Immature natural killer cell (primary cell): Measurements from ENCODE around the gene FADS3. TPM values are rescaled to one million over a fixed set of nuclear protein-coding genes. Genes with fewer than 3 reads are reported as not detected.

Experiments used
- DNase-seq, 3 donors: peaks; one replicate each; pipeline ENCODE4 v3.0.0; 2022; ENCODE audit warnings: mixed read lengths in 1 of 3
- H3K27ac Mint-ChIP-seq, 6 donors: one replicate each; pipeline ENCODE4 v1.8.0; 2020; ENCODE audit warnings: mixed read lengths in 6 of 6, mild to moderate bottlenecking in 5 of 6, inconsistent platforms in 4 of 6, moderate library complexity in 3 of 6
- H3K27me3 Mint-ChIP-seq, 3 donors: one replicate each; pipeline ENCODE4 v1.8.0; 2020 to 2021; ENCODE audit warnings: low read depth in 3 of 3, mild to moderate bottlenecking in 3 of 3, mixed read lengths in 3 of 3, moderate library complexity in 3 of 3, inconsistent platforms in 1 of 3
- H3K36me3 Mint-ChIP-seq, 3 donors: one replicate each; pipeline ENCODE4 v1.8.0; 2020; ENCODE audit warnings: mixed read lengths in 3 of 3, inconsistent platforms in 2 of 3, mild to moderate bottlenecking in 2 of 3
- H3K4me1 Mint-ChIP-seq, 2 donors: one replicate each; pipeline ENCODE4 v1.8.0; 2020; ENCODE audit warnings: inconsistent platforms in 2 of 2, mild to moderate bottlenecking in 2 of 2, mixed read lengths in 2 of 2, moderate library complexity in 1 of 2
- H3K4me3 Mint-ChIP-seq, 5 donors: one replicate each; pipeline ENCODE4 v1.8.0; 2020; ENCODE audit warnings: mild to moderate bottlenecking in 5 of 5, mixed read lengths in 5 of 5, inconsistent platforms in 3 of 5, moderate library complexity in 3 of 5
- H3K9me3 Mint-ChIP-seq, 6 donors: one replicate each; pipeline ENCODE4 v1.8.0; 2020; ENCODE audit warnings: mild to moderate bottlenecking in 6 of 6, mixed read lengths in 6 of 6, inconsistent platforms in 4 of 6, moderate library complexity in 3 of 6
- polyA plus RNA-seq, 3 donors: library from polyadenylated mRNA; unstranded; fragments of 300-500 nt; fragmentation: Illumina TruSeq; gene quantifications; one replicate each; pipeline ENCODE4 v1.2.3, GENCODE V29; 2021

FADS3 gene
- polyA plus RNA-seq, 3 donors from 2014 or later = 3.2 to 6.2 (median 3.9) TPM

DNA sequence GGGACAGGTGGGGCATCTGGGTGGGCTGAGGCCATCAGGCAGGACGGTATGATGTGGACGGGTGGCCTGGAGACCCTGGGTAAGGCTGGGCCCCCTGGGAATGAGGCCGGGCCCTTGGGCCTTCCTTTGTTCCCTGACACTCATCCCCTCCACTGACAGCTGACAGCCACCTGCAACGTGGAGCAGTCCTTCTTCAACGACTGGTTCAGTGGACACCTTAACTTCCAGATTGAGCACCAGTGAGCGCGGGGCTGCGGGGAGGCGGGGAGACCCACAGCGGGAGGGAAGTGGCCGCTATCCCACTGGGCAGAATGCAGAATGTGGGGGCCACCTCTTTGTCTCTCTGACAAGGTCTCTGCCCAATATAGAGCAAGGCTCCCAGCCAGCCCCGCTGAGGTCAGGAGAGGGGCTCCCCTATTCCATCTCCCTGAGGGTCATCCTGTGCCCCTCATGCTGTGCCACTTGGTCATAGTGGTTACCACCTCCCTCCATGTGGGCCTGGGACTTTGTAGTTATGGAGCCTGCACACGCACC, 27.7 kb downstream of the FADS3 start:
- DNase-seq = no peak
- H3K4me1 Mint-ChIP-seq = no peaks in the 10 kb centered on the region
- H3K27me3 Mint-ChIP-seq = no peaks in the 10 kb centered on the region
- H3K4me3 Mint-ChIP-seq = no peak overlapping the region
- H3K27ac Mint-ChIP-seq = no peak overlapping the region
- no peaks in the 10 kb centered on the region for H3K9me3 Mint-ChIP-seq
- peaks cover 3 to 17% (median 7%) of the 10 kb centered on the region in 3 donors for H3K36me3 Mint-ChIP-seq

- Mint-ChIP-seq H3K36me3 (peaks cover 3 to 17% (median 7%) of the 10 kb centered on the region in 3 donors), H3K4me3 (no peak overlapping the region), H3K27me3 (no peaks in the 10 kb centered on the region), H3K9me3 (no peaks in the 10 kb centered on the region), H3K4me1 (no peaks in the 10 kb centered on the region), H3K27ac (no peak overlapping the region)
- no peak for DNase-seq
These were observed 28.4 kb downstream of the FADS3 start for GRCh38 chr11:61862714-61863547.

DNA sequence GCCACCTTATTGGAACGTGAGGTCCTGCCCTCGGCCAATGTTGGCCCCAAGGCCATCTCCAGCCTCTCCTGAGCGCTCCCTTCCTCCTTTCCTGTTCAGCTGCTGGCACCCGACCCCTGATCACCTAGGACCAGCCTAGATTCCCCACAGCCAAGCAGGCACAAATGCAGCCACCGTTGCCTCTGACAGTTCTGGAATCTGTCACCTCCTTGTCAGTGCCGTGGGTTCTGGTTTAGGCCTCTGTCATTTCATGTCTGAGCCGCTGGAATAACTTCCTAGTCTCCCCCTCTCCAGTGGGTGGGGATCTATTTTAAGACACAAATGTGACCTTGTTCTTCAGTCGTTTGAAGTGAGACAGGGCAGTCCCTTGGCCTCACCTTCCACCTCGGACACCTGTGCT, 29.7 kb downstream of the FADS3 start:
- DNase-seq = no peak
- Mint-ChIP-seq H3K4me3 (no peak overlapping the region), H3K27me3 (no peaks in the 10 kb centered on the region), H3K9me3 (no peaks in the 10 kb centered on the region), H3K36me3 (peaks cover 3 to 17% (median 7%) of the 10 kb centered on the region in 3 donors), H3K27ac (peak overlapping the region in 1 of 6 donors; percentile 59), H3K4me1 (no peaks in the 10 kb centered on the region)

- peak overlapping the region in 1 of 6 donors; percentile 10 for H3K27ac Mint-ChIP-seq
- no peaks in the 10 kb centered on the region for H3K9me3 Mint-ChIP-seq
- DNase-seq = no peak
- no peak overlapping the region for H3K4me3 Mint-ChIP-seq
- peaks cover 3 to 13% (median 7%) of the 10 kb centered on the region in 3 donors for H3K36me3 Mint-ChIP-seq
- H3K4me1 Mint-ChIP-seq = no peaks in the 10 kb centered on the region
- no peaks in the 10 kb centered on the region for H3K27me3 Mint-ChIP-seq
These were observed 31.1 kb downstream of the FADS3 start for GRCh38 chr11:61860054-61860903.

- H3K27ac Mint-ChIP-seq = peak overlapping the region in 1 of 6 donors; percentile 49
- peaks cover 0 to 1% of the 10 kb centered on the region in 2 donors for H3K4me1 Mint-ChIP-seq
- DNase-seq = no peak
- H3K4me3 Mint-ChIP-seq = no peak overlapping the region
- peaks cover 3 to 23% (median 11%) of the 10 kb centered on the region in 3 donors for H3K36me3 Mint-ChIP-seq
- H3K9me3 Mint-ChIP-seq = no peaks in the 10 kb centered on the region
- peaks cover 0 to 2% (median 0%) of the 10 kb centered on the region in 3 donors for H3K27me3 Mint-ChIP-seq
These were observed 35.2 kb downstream of the FADS3 start for GRCh38 chr11:61855939-61856680.

DNA sequence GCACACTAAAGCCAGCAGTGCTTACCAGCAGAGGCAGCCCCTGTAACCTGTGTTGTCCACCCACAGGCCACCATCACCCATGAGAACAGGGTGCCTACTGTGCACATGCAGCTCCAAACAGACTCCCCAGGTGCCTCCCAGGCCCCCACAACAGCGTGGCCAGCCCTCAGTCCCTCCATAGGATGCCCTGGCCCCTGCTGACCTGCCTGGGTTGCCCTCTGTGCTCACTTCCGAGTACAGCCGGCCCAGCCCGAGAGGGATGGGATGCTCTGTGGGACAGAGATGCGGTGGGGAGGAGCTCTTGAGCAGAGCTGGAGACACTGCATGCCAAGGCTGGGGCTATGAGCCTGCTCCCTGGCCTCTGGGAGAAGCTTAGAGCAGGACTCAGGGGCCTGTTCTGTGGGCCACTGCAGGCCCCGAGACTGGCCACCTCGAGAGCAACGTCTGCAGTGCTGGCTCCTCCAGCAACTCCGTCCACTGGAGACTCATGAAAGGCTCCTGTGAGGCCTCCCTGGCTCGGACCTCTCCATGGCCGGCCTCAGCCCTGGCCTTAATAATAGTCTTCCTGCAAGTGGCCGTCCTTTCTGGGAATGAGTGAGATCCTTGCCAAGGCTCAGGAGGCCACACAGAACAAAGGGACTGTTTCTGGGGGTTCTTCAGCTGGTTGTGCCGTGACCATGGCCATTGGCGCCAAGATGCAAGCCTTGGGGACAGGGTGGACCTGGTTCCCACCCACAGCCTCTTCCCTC, 36.2 kb downstream of the FADS3 start:
- no peak overlapping the region for H3K27ac Mint-ChIP-seq
- H3K36me3 Mint-ChIP-seq = peaks cover 3 to 23% (median 12%) of the 10 kb centered on the region in 3 donors
- peaks cover 0 to 1% of the 10 kb centered on the region in 2 donors for H3K4me1 Mint-ChIP-seq
- H3K9me3 Mint-ChIP-seq = no peaks in the 10 kb centered on the region
- H3K4me3 Mint-ChIP-seq = no peak overlapping the region
- peaks cover 0 to 2% (median 0%) of the 10 kb centered on the region in 3 donors for H3K27me3 Mint-ChIP-seq
- no peak for DNase-seq

DNA sequence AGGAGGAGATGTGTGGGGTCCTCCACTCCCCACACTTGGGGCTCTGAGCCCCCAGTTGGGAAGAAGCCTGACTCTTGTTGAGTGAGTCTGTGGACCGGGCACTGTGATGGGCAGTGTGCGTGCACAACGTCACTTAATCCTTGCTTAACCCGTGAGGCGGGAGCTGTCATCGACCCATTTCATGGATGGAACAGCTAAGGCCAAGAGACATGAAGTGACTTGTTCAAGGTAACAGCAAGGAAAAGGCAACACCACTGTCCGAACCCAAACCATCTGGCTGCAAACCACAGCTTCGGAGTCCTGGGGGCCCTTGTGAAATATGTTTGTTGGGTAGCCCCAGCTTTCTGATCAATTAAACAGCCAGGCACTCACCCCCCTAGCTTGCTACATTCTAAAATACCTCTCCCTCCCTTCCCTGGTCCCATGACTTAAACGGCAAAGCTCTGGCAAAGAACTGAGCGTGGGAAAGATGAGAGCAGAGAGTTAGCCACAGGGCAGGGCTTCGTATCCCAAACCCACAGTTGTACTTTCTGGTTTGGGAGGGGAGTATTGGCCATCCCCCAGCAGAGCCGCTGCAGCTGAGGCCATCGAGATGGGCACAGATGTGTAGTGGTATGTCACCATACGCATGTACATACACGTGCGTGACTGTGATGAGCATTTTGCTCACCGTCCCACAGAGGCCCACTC, 37.0 kb downstream of the FADS3 start:
- DNase-seq = no peak
- Mint-ChIP-seq H3K27me3 (peaks cover 0 to 2% (median 0%) of the 10 kb centered on the region in 3 donors), H3K4me3 (no peak overlapping the region), H3K9me3 (no peaks in the 10 kb centered on the region), H3K27ac (no peak overlapping the region), H3K36me3 (peaks cover 1 to 18% (median 14%) of the 10 kb centered on the region in 3 donors), H3K4me1 (peaks cover 0 to 1% of the 10 kb centered on the region in 2 donors)

- DNase-seq = no peak
- no peak overlapping the region for H3K27ac Mint-ChIP-seq
- H3K4me3 Mint-ChIP-seq = no peak overlapping the region
- peaks cover 0 to 1% of the 10 kb centered on the region in 2 donors for H3K4me1 Mint-ChIP-seq
- peaks cover 0 to 2% (median 0%) of the 10 kb centered on the region in 3 donors for H3K27me3 Mint-ChIP-seq
- H3K36me3 Mint-ChIP-seq = peaks cover 0 to 17% (median 12%) of the 10 kb centered on the region in 3 donors
- no peaks in the 10 kb centered on the region for H3K9me3 Mint-ChIP-seq
These were observed 37.6 kb downstream of the FADS3 start for GRCh38 chr11:61853698-61854169.

GRCh38 chr11:61851900-61852295, 39.4 kb downstream of the FADS3 start:
- Mint-ChIP-seq H3K27ac (no peak overlapping the region), H3K4me1 (peaks cover 0 to 1% of the 10 kb centered on the region in 2 donors), H3K36me3 (peaks cover 0 to 24% (median 19%) of the 10 kb centered on the region in 3 donors), H3K27me3 (peaks cover 0 to 2% (median 0%) of the 10 kb centered on the region in 3 donors), H3K9me3 (no peaks in the 10 kb centered on the region), H3K4me3 (no peak overlapping the region)
- DNase-seq = no peak

GRCh38 chr11:61851113-61851899, 40.0 kb downstream of the FADS3 start:
- Mint-ChIP-seq H3K36me3 (peaks cover 0 to 24% (median 21%) of the 10 kb centered on the region in 3 donors), H3K4me1 (peaks cover 0 to 1% of the 10 kb centered on the region in 2 donors), H3K27me3 (peaks cover 0 to 2% (median 0%) of the 10 kb centered on the region in 3 donors), H3K9me3 (no peaks in the 10 kb centered on the region), H3K4me3 (no peak overlapping the region), H3K27ac (no peak overlapping the region)
- DNase-seq = no peak

DNA sequence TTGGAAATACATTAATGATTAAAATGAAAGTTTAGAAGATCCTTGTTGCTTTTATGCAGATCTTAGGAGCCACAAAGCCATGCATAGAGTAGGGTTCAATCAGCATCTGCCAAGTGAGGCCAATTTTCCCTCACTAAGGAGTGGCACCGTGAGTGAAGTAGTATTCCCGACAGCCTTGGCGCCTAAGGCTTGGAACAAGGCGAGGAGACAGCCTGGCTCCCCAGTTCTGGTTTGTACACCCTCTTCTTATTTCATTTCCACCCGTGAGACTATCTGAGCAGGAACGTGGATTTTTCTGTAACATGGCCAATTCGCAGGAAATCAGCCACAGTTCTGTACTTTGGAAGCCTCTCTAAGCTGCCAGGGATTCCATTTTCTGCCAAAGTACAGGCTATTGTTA, 40.7 kb downstream of the FADS3 start:
- Mint-ChIP-seq H3K4me3 (no peak overlapping the region), H3K27me3 (peaks cover 0 to 2% (median 0%) of the 10 kb centered on the region in 3 donors), H3K9me3 (no peaks in the 10 kb centered on the region), H3K27ac (peak overlapping the region in 1 of 6 donors; percentile 67), H3K36me3 (peaks cover 0 to 28% (median 25%) of the 10 kb centered on the region in 3 donors), H3K4me1 (peaks cover 0 to 1% of the 10 kb centered on the region in 2 donors)
- no peak for DNase-seq
